Measurements from ENCODE around the gene MICU1. TPM values are rescaled to one million over a fixed set of nuclear protein-coding genes. Genes with fewer than 3 reads are reported as not detected.
"Not testable (repeated sequence)": the region's sequence is repeated elsewhere in the genome, so short reads cannot be mapped to it uniquely, and the experiment has no call there.

Gene MICU1
- total and polyA plus RNA-seq, 12 donors: 34.2 to 54.1 (median 44.3) TPM

GRCh38 chr10:72472306-72472705, 153.6 kb downstream of the MICU1 start:
- H3K9me3 ChIP-seq: no peaks in the 10 kb centered on the region
- no peaks in the 10 kb centered on the region for H3K27me3 ChIP-seq
- WGBS, 2 donors: 89 to 94% methylated on average over 1 of the region's 1 CpG
- H3K27ac ChIP-seq: no peak overlapping the region
- TF ChIP-seq CTCF (IDR thresholded peaks at IDR 0.05): no peak
- intact Hi-C loops (cut with DNase I): no loop called here
- DNase-seq (no peak), ATAC-seq (no peak)
- H3K36me3 ChIP-seq: peaks cover 0 to 78% (median 13%) of the 10 kb centered on the region in 9 donors
- no peak overlapping the region for H3K4me3 ChIP-seq
- H3K4me1 ChIP-seq: peaks cover 0 to 13% (median 0%) of the 10 kb centered on the region in 9 donors

- Histone ChIP-seq H3K4me3 (no peak overlapping the region), H3K27me3 (no peaks in the 10 kb centered on the region), H3K27ac (no peak overlapping the region), H3K4me1 (peaks cover 0 to 13% (median 0%) of the 10 kb centered on the region in 9 donors), H3K36me3 (peaks cover 0 to 63% (median 10%) of the 10 kb centered on the region in 9 donors), H3K9me3 (no peaks in the 10 kb centered on the region)
- no peak for TF ChIP-seq CTCF (IDR thresholded peaks at IDR 0.05)
- intact Hi-C loops (cut with DNase I): no loop called here
- WGBS, 2 donors: 93 to 100% methylated on average over 1 of the region's 1 CpG
- ATAC-seq: no peak
- no peak for DNase-seq
Measured at GRCh38 chr10:72470666-72471065, 155.2 kb downstream of the MICU1 start.

GRCh38 chr10:72467064-72467463, 158.8 kb downstream of the MICU1 start:
- 88 to 97% methylated on average over 7 of the region's 7 CpGs for WGBS, 2 donors
- intact Hi-C loops (cut with DNase I); H3K9me3 ChIP-seq; H3K4me1 ChIP-seq; H3K27ac ChIP-seq; H3K27me3 ChIP-seq; H3K4me3 ChIP-seq; DNase-seq; ATAC-seq: not testable (repeated sequence)
- peaks cover 0 to 36% (median 10%) of the 10 kb centered on the region in 9 donors for H3K36me3 ChIP-seq

- no peaks in the 10 kb centered on the region for H3K9me3 ChIP-seq
- ATAC-seq (no peak), DNase-seq (no peak)
- H3K36me3 ChIP-seq: peaks cover 0 to 30% (median 3%) of the 10 kb centered on the region in 9 donors
- no peak overlapping the region for H3K27ac ChIP-seq
- H3K4me1 ChIP-seq: peaks cover 0 to 8% (median 2%) of the 10 kb centered on the region in 9 donors
- 51 to 74% methylated on average over 4 of the region's 4 CpGs for WGBS, 2 donors
- no peak for TF ChIP-seq CTCF (IDR thresholded peaks at IDR 0.05)
- intact Hi-C loops (cut with DNase I): no loop called here
- no peak overlapping the region for H3K4me3 ChIP-seq
- no peaks in the 10 kb centered on the region for H3K27me3 ChIP-seq
Measured at GRCh38 chr10:72466018-72466417, 159.9 kb downstream of the MICU1 start.

- Histone ChIP-seq H3K4me1 (peaks cover 0 to 10% (median 4%) of the 10 kb centered on the region in 9 donors), H3K4me3 (no peak overlapping the region), H3K27ac (no peak overlapping the region), H3K36me3 (peaks cover 0 to 20% (median 0%) of the 10 kb centered on the region in 9 donors), H3K9me3 (no peaks in the 10 kb centered on the region), H3K27me3 (no peaks in the 10 kb centered on the region)
- intact Hi-C loops (cut with DNase I): no loop called here
- DNase-seq (no peak), ATAC-seq (no peak)
- WGBS, 2 donors: 72 to 73% methylated on average over 2 of the region's 2 CpGs
- TF ChIP-seq CTCF (IDR thresholded peaks at IDR 0.05): no peak
Measured at GRCh38 chr10:72464438-72464837, 161.4 kb downstream of the MICU1 start.

Data from heart right ventricle (tissue), 16 donors.